NCI-H526 treated with DMSO at 0.1 percent for 48 hours (cell line): ENCODE data around the gene RALGPS1.

Experiments used
- DNase-seq: peaks from one replicate; lab custom pipeline; 2025; lab: John Stamatoyannopoulos, UW

RALGPS1 gene, protein sequence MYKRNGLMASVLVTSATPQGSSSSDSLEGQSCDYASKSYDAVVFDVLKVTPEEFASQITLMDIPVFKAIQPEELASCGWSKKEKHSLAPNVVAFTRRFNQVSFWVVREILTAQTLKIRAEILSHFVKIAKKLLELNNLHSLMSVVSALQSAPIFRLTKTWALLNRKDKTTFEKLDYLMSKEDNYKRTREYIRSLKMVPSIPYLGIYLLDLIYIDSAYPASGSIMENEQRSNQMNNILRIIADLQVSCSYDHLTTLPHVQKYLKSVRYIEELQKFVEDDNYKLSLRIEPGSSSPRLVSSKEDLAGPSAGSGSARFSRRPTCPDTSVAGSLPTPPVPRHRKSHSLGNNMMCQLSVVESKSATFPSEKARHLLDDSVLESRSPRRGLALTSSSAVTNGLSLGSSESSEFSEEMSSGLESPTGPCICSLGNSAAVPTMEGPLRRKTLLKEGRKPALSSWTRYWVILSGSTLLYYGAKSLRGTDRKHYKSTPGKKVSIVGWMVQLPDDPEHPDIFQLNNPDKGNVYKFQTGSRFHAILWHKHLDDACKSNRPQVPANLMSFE

DNA sequence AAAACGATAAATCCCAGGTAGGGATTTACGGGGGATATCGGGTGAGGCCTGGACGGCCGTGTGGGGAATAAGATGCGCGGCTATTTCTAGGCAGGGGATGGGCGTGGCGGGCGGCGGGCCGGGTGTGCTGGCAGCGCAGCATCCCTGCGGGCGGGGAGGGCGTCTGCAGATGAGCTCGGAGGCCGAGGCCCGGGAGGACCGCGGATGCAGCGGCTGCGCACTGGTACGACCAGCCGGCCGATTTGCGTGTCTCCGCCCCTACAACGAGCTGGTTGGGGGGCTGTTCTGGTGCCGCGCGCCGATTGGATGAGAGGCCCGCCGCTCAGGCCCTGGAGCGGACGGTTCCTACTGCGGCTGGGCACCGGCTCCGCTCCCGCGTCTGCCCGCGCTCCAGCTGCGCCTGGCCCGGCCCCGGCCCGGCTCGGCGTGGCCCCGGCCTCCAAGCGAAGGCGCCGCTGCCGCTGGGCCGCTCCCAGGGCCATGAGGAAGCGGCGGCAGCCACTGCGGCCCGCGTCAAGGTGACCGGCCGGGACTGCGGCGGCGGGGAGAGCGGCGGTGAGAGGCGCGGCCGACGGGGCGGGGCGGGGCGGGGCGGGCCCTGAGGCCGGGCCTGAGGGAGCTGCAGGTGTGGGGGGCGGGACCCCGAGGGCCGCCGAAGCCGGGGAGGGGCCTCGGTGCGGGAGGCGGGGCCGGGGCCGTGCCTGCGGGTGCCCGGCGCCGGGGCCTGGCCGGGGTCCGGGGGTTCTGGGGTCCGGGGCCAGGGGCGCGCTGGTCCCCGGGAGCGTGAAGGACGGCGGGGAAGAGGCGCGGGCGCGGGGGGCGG is at the start of gene RALGPS1:
RALGPS1 (plus strand) TSS at position 325 of the 823 bp plus-strand sequence. CDS start 47,508 bp downstream, outside the sequence.
- peak; percentile 90 for DNase-seq

DNA sequence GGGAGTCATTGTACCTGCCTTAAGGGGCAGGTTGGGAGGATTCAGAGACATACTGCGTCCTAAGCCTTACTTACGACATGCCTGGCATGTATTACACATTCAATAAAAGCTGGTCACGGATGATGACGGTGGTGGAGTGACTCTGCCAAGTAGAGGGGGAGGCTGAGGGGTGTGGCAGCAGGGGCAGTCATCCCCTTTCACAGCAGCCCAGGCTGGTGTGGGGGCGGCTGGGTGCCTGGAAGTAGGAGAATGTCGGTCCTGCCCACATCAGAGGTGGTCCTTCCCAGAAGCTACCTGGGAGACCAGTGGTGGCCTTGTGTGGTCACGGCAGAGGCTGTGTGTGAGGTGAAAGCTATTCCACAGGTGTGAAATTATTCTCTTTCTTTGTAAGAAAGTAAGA is 45.2 kb upstream of the RALGPS1 start:
- DNase-seq: no peak

DNA sequence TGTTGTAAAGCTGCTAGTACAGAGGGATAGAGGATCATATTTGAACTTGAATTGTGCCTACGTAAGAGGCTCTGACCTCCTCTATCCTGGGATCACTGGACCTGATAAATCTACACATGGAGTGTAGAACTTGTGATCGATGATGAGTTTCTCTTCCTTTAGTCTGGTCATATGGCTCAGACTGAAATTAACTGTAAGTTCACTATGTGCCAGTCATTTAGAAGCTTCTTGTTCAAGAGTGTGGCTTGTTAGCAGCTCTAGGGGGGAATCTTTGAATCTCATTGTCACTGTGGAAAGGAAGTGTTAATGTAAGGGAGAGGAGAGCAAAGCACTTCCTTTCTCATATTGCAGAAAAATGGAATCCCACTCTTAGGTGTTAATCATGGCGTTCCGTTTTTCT is 42.1 kb upstream of the RALGPS1 start:
- DNase-seq: no peak

DNA sequence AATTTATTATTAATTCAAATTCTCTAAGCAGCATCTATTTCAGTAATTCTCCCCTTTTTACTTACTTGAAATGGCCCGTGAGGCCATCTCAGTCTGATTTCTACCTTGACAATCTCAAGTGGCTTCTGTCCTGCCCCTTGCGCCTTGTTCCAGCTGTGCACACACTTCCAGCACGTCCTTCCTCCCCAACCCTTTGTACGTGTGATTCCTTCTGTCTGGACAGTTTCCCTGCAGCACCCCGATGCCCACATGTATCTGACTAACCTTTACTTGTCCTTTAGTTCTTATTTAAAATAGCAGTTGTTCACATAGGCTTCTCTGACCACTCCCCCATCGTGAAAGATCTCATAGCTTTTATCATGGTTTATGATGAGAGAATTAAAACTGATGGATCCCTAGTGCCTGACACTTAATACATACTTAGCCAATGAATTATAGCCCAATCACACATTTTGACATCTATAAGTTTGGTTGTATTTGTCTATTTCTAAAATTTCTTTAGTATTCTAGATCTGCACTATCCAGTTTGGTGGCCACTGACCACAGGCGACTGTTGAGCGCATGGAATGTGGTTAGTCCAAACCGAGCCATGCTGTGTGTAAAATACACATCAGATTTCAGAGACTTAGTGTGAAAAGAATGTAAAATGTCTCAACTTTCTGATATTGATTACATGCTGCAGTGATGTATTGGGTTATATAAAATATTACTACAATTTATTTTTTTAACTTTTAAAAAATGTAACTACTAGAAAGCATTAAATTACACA is 39.9 kb upstream of the RALGPS1 start:
- DNase-seq: no peak

DNA sequence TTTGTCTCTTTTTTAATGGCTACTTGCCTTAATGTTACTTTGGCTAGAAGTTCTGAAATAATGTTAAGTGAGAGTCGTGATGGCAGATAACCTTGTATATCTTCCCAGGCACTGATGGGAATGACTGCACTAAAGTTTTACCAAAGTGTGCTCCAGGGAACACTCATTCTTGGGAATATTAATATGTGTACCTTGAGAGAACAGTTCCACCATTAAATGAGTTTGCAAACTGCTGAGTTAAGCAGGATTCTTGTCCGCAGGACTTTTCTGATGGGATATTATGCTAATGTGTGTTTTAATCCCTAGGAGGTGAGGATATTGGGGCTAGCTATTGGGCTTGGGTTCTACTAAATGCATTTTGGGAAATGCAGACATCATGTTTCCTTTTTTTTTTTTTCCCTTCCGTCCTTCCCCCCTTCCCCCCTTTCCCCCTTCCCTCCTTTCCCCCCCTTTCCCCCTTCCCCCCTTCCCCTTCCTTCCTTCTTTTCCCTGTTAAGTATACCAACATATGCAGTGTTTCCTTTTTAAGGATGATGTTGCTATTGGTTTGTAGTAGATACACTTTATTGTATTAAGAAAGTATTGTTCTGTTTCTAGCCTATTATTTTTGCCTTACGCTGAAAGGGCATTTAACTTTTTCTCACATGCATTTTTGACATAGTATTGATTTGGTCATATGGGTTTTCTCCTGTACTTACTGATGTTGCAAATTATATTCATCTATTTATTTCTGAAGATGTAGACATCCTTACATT is 38.6 kb upstream of the RALGPS1 start:
- no peak for DNase-seq

DNA sequence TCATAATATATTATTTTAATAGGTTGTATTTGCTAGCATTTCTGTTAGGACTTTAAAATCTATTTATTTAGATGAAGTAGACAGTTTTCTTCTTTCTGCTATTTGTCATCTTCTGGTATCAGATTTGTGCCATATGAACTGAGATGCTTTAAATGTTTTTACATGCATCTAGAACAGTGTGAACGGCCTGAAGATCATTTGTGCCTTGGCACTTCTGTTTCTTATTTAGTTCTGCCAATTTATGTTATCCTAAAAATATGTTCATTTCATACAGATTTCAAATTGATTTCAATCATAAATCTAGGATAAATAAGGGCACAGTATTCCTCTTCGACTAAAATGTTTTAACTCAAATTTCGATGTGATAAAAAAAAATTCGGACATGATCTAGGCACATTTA is 38.1 kb upstream of the RALGPS1 start:
- no peak for DNase-seq

DNA sequence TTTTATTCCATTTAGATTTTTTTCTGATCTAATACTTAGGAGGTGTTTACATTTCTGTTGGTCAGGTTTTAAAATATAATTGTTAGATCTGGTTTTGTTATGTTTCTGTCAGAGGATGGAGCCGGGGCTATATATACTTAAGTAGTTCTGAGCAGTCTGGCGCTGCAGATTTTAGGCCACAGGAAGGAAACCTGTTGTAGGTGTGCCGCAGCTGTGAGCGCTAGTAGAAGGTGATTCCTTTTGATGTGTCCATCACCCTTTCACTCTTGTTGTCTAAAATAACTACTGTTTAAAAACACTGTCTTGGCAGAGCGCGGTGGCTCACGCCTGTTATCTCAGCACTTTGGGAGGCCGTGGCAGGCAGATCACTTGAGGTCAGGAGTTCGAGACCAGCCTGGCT is 37.2 kb upstream of the RALGPS1 start:
- DNase-seq: no peak

DNA sequence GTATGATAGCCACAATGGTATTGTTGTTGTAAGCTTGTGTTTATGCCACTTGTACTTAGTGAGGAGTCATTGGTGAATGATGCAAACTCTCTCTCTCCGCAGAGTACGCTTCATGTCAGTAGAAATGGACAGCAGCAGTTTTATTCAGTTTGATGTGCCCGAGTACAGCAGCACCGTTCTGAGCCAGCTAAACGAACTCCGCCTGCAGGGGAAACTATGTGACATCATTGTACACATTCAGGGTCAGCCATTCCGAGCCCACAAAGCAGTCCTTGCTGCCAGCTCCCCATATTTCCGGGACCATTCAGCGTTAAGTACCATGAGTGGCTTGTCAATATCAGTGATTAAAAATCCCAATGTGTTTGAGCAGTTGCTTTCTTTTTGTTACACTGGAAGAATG is 35.3 kb upstream of the RALGPS1 start:
- no peak for DNase-seq

DNA sequence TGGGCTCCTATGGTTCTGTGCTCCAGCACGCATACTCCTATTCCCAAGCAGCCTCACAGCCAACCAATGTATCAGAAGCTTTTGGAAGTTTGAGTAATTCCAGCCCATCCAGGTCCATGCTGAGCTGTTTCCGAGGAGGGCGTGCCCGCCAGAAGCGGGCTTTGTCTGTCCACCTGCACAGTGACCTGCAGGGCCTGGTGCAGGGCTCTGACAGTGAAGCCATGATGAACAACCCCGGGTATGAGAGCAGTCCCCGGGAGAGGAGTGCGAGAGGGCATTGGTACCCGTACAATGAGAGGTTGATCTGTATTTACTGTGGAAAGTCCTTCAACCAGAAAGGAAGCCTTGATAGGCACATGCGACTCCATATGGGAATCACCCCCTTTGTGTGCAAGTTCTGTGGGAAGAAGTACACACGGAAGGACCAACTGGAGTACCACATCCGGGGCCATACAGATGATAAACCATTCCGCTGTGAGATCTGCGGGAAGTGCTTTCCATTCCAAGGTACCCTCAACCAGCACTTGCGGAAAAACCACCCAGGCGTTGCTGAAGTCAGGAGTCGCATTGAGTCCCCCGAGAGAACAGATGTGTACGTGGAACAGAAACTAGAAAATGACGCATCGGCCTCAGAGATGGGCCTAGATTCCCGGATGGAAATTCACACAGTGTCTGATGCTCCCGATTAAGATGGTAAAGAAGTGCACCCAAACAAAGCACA is 34.2 kb upstream of the RALGPS1 start:
- DNase-seq: no peak

DNA sequence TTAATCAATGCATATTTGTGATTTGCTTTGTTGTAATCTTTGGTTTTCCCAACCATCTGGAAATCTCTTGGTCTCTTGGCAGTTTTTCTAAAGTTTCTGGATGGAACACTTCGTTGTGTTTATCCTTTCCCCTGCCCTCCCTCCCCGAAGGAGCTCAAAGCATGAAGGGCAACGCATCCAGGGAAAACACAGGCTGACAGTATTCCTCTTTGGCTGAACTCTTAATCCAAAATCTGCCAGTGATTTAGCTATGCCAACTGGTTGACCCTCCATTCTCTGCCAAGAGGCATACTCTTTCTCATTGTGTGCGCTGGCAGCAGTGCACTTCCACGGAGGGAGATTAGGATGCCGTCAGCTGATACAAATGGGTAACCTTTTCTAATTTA is 33.6 kb upstream of the RALGPS1 start:
- no peak for DNase-seq

DNA sequence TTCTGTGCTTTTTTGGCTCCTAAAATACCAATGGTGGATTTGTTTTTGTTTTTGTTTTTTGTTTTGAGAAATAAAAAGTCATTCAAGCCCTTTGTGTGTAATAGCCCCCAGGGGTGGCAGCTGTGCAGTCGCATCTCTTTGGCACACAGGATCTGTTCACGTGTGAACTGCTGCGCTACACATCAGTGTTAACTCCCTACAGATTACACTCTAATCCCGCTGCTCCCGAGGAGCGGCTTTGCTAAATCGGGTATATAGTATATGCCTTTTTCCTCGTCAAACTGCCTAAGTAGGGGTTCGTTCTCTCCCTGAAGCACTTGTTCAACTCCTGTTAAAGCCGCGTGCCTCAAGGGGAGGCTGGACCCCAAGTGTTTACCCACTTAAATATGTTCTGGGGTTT is 31.8 kb upstream of the RALGPS1 start:
- DNase-seq: no peak

DNA sequence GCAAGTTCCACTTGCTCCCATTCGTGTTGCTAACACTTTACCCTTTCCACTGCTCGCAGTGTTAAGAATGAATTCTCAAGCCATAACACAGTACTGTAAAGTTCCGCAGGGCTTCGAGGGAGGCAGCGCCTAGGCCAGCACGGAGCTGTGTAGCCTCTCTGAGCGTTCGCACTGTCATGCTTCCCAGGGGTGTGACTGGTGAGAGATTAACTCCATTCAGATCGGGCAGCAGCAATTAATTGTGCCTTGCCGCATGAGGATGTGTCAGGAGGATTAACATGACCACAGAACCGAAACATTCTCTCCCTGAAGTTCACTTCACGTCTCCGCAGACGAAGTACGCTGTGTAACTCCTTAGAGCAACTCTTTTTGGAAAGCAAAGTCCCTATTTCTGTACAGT is 30.9 kb upstream of the RALGPS1 start:
- DNase-seq: no peak

DNA sequence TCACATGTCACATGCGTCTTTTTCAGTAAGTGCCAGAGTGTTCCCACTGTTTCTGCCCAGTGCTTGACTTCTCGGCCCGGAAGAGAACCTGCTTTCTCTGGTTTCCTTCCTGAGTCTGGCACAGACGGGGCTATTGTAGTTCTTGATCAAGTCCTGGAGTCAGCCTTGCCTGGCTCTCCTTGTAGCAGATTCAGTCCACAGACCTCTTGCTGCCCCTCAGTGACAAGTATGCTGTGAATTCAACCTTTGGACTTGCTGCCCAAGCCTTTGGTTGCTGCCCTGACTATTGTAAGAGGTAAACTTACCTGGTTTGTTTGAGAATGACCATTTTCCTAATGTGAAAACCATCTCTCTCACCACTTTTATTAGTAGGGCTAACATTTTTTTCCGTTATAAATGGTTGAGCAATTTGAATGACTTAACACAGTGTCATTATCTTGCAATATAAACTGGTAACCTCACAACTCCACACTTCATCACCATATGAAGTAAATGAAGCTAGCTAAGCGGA is 29.4 kb upstream of the RALGPS1 start:
- DNase-seq: no peak

DNA sequence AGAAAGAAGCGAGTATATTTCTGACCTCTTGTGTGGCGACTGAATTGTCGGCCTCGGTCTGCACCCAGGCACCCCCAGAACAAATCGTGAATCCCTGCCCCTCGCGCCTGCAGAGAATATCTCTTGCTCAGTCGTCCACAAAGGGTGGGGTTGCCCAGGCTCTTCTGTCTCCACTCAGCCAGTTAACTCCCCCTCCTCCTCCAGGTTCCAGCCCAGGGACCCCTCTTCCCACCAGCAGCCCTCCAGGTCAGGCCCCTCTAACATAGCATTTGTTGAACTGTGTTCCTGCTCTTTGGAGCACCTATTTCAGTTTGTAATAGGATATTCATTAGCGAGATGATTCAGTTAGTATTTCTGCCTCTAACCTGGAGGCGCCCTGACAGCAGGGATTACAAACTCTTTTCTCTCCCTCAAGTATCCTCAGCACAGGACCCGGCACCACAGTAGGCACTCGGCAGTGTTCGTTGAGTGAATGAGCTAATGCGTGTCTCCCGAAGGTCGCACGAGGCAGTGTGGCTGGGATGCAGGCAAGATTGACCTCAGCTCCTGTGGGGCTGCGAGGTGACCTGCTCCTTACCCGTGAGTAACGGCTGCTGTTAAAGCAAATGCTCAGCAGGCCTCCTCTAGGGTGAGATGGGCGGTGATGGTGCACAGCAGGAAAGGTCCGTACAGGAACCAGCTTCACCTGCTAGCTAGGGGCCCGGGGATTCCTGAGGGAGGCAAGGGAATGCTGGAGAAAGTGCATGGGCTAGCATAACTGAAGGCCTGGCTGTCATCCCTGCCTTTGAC is 28.4 kb upstream of the RALGPS1 start:
- DNase-seq: no peak

DNA sequence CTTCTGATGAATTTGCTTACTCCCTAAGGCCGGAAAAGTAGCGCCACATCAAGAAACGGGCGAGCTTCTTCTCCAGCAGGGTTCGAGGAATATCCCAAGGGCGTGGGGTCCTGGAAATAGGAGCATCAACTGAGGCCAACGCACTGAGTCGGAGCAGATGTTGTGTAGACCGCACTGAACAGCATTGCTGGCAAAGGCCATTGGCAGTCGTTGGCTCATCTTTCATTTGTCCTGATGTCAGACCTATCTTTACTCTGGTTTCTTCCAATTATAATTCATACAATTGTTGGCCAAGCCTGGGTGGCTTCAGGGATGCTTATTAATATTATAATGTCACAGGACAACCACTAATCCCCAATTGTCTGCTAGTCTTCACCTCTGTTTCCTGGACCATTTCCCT is 27.7 kb upstream of the RALGPS1 start:
- DNase-seq: no peak

DNA sequence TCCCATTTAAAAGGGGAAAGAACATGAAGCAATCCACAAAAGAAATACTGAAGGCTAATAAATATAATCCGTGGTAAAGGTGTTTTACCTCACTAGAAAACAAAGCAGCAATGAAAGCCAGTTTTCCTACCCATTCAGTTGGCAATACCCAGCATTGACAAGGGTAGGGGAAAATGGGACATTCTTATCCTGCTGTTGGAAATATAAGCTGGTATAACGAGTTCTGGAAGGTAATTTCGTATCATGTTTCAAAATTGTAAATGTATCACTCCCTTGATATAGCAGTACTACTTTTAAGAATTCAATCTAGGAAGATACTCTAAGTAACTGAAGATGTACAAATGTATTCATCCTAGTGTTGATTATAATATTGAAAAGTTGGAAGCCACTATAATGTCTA is 22.9 kb upstream of the RALGPS1 start:
- DNase-seq: no peak

DNA sequence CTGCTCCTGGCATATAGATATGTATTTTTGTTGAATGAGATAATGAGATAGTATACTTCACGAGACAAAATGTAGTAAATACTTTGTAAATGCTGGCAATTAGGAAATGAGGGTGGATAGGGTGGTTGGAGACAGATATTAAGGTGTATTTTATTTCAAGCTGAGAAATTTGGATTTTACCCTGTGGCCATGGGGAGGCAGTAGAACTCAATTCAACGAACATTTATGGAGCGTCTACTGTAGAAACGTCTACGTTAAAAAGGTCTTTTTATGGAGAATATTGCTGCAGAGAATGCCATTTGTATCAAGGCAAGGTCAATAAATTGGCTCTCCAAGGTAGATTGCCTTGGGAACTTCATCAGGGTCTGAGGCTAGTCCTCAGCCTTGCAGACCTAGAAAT is 21.5 kb upstream of the RALGPS1 start:
- peak; percentile 8 for DNase-seq

DNA sequence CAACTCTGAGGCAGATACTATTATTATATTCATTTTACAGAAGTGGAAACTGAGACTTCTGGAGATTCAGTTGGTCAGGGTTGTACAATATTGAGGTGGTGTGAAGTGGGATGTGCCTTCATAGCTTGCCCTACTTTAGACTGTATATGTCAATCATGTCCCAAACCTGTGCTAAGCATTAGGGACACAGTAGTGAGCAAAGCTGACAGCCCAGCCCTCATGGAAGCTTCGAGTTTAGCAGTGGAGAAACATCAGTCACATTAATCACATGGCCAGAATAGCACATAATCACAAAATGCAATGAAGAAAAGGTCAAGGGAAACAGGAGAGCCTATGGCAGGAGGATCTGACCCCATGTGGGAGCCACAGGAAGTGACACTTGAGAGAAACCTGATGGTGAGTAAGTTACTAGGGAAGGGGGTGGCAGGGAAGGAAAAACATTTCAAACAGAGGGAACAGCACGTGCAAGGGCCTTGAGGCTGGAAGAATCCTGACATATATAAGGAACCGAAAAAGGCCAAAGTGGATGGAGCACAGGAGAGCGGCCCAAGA is 20.5 kb upstream of the RALGPS1 start:
- no peak for DNase-seq

DNA sequence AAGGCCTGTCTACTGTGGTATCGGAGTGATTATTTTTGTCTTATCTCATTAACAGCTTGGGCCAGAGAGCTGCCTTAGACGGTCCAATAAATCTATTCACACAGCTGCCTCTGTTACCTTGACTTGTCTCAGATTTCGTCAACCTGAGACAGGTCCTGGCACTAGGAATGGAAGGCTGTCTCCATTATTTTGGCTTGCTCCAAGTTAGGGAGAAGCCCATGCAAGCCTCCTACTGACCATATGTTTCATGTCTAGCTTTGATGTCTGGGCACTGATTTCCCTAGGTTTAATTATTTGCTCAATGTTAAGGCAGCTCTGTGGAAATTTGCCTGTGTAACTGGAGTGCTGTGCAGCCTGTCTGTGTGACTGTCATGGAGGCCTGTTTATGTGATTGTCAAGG is 12.4 kb upstream of the RALGPS1 start:
- DNase-seq: no peak

DNA sequence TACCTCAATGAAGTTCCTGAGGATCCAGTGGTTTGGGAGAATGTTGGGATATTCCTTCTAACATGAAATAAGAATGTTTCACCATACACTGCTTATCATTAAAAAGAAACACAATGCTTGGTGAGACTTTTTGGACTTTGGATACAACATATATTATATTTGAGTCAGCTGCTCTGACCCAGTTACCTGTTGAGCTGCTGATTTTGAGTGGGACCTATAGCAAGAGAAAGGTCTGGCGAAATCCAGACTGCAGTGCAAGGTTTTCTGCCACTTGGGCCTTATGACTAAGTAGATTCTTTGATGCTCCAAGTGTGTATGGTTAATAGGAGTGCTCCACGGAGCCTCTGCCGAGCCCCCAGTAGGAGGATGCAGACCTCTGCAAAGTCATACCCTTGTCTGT is 10.0 kb upstream of the RALGPS1 start:
- DNase-seq: no peak
